Thyroid gland (tissue), 4 donors: ENCODE data around the gene DHX32. TPM values are rescaled to one million over a fixed set of nuclear protein-coding genes. Genes with fewer than 3 reads are reported as not detected.

ENCODE experiments used
- DNase-seq, 2 donors: peaks; one replicate each; pipeline ENCODE4 v3.0.0-alpha.2; 2019
- H3K27ac ChIP-seq, 3 donors: fragments of 200-600 bp; sonication (generic); 1 replicate in 2 of 3; 2 replicates in 1 of 3; pipeline ENCODE4 v1.5.1; 2016 to 2019; ENCODE audit warnings: mild to moderate bottlenecking in 1 of 3, moderate library complexity in 1 of 3
- H3K27me3 ChIP-seq: fragments of 200-600 bp; sonication (generic); one replicate; pipeline ENCODE4 v1.5.1; 2019
- H3K36me3 ChIP-seq, 2 donors: fragments of 200-600 bp; sonication (generic); one replicate each; pipeline ENCODE4 v1.5.1; 2016 to 2019
- H3K4me1 ChIP-seq, 2 donors: fragments of 200-600 bp; sonication (generic); one replicate each; pipeline ENCODE4 v1.5.1; 2017 to 2019
- H3K4me3 ChIP-seq, 3 donors: fragments of 200-600 bp; sonication (generic); replicated peaks in 1 of 3; 1 replicate in 2 of 3; 2 replicates in 1 of 3; pipeline ENCODE4 v1.5.1; 2016; ENCODE audit warnings: mild to moderate bottlenecking in 1 of 3
- H3K9me3 ChIP-seq: fragments of 200-600 bp; sonication (generic); one replicate; pipeline ENCODE4 v1.5.1; 2017
- CTCF ChIP-seq, 6 experiments: fragments of 200-600 bp in 3 of 6; fragments of 450-650 bp in 3 of 6; sonication (generic) in 3 of 6; IDR thresholded peaks; one replicate each; pipeline ENCODE4 v1.5.1; 2016 to 2019; ENCODE audit warnings: antibody characterized with exemption in 6 of 6, mild to moderate bottlenecking in 2 of 6, inconsistent platforms in 1 of 6, moderate library complexity in 1 of 6
- POLR2A ChIP-seq, 2 donors: fragments of 450-650 bp; IDR thresholded peaks; one replicate each; pipeline ENCODE4 v1.6.1; 2017; ENCODE audit warnings: antibody characterized with exemption in 2 of 2, mild to moderate bottlenecking in 2 of 2, moderate library complexity in 1 of 2
- WGBS, 2 donors: methylation state at CpG; one replicate each; pipeline ENCODE4 v1.1.5; 2017; 5-methylcytosine and 5-hydroxymethylcytosine counted together
- intact Hi-C: fragments of 100-400 bp; cut with DNase I; formaldehyde crosslinking; loops from one replicate; pipeline ENCODE4 v1.15.1; 2023
- total RNA-seq, 4 donors: library from RNA; depleted of rRNA; stranded (reverse); fragments of >200 nt; gene quantifications; one replicate each; pipeline ENCODE4 v1.2.3, GENCODE V29; 2016

DHX32 gene
- total RNA-seq, 4 donors from 2014 or later: 31.7 to 34.8 (median 33.2) TPM

- DNase-seq: no peak
- peaks cover 11 to 28% of the 10 kb centered on the region in 2 donors for H3K36me3 ChIP-seq
- H3K4me1 ChIP-seq: no peaks in the 10 kb centered on the region
- H3K27ac ChIP-seq: no peak overlapping the region
- WGBS, 2 donors: 95 to 99% methylated on average over 8 of the region's 8 CpGs
- no peak overlapping the region for H3K4me3 ChIP-seq
- no peaks in the 10 kb centered on the region for H3K9me3 ChIP-seq
- intact Hi-C loops: no loop called here
- no peaks in the 10 kb centered on the region for H3K27me3 ChIP-seq
- TF ChIP-seq CTCF (IDR thresholded peaks at IDR 0.05) (no peak), POLR2A (IDR thresholded peaks at IDR 0.05) (no peak)
Observed at GRCh38 chr10:125797424-125797823, 83.7 kb downstream of the DHX32 start.

GRCh38 chr10:125795637-125796190 is 85.4 kb downstream of the DHX32 start:
- intact Hi-C loops: no loop called here
- Histone ChIP-seq H3K27ac (no peak overlapping the region), H3K4me1 (no peaks in the 10 kb centered on the region), H3K27me3 (no peaks in the 10 kb centered on the region), H3K36me3 (peaks cover 11 to 34% of the 10 kb centered on the region in 2 donors), H3K9me3 (no peaks in the 10 kb centered on the region), H3K4me3 (no peak overlapping the region)
- DNase-seq: no peak
- 81 to 91% methylated on average over 8 of the region's 8 CpGs for WGBS, 2 donors
- TF ChIP-seq POLR2A (IDR thresholded peaks at IDR 0.05): no peak
- TF ChIP-seq CTCF (IDR thresholded peaks at IDR 0.05): no peak

- Histone ChIP-seq H3K4me1 (no peaks in the 10 kb centered on the region), H3K9me3 (no peaks in the 10 kb centered on the region), H3K27me3 (no peaks in the 10 kb centered on the region), H3K36me3 (peaks cover 11 to 34% of the 10 kb centered on the region in 2 donors), H3K4me3 (no peak overlapping the region), H3K27ac (no peak overlapping the region)
- no peak for DNase-seq
- TF ChIP-seq POLR2A (IDR thresholded peaks at IDR 0.05): no peak
- TF ChIP-seq CTCF (IDR thresholded peaks at IDR 0.05): no peak
- WGBS, 2 donors: 79 to 83% methylated on average over 1 to 2 of the region's 2 CpGs
- intact Hi-C loops: no loop called here
Observed at GRCh38 chr10:125795128-125795527, 86.0 kb downstream of the DHX32 start.

- DNase-seq: no peak
- peaks cover 11 to 28% of the 10 kb centered on the region in 2 donors for H3K36me3 ChIP-seq
- intact Hi-C loops: no loop called here
- WGBS, 2 donors: 93 to 94% methylated on average over 9 to 11 of the region's 14 CpGs
- no peaks in the 10 kb centered on the region for H3K27me3 ChIP-seq
- no peaks in the 10 kb centered on the region for H3K9me3 ChIP-seq
- TF ChIP-seq CTCF (IDR thresholded peaks at IDR 0.05): no peak
- H3K27ac ChIP-seq: no peak overlapping the region
- no peaks in the 10 kb centered on the region for H3K4me1 ChIP-seq
- H3K4me3 ChIP-seq: no peak overlapping the region
Observed at GRCh38 chr10:125792342-125793300, 88.5 kb downstream of the DHX32 start.
